Gastroesophageal sphincter (tissue), 4 donors: ENCODE data around the gene PEX19. TPM values are rescaled to one million over a fixed set of nuclear protein-coding genes. Genes with fewer than 3 reads are reported as not detected.

ENCODE experiments used
- ATAC-seq: fragments of 150-250 bp; one replicate; pipeline ENCODE4 v1.9.1; 2016; ENCODE audit warnings: mild to moderate bottlenecking, moderate library complexity
- H3K27ac ChIP-seq, 4 donors: fragments of 200-600 bp; sonication (generic) in 3 of 4; 1 replicate in 3 of 4; 2 replicates in 1 of 4; pipeline ENCODE4 v1.5.1; 2016 to 2019
- H3K27me3 ChIP-seq: fragments of 200-600 bp; sonication (generic); one replicate; pipeline ENCODE4 v1.5.1; 2019
- H3K36me3 ChIP-seq, 2 donors: fragments of 200-600 bp; sonication (generic); one replicate each; pipeline ENCODE4 v1.5.1; 2019; ENCODE audit warnings: control low read depth in 1 of 2
- H3K4me1 ChIP-seq, 3 donors: fragments of 200-600 bp; sonication (generic); 1 replicate in 2 of 3; 2 replicates in 1 of 3; pipeline ENCODE4 v1.5.1; 2016 to 2019; ENCODE audit warnings: control low read depth in 2 of 3
- H3K4me3 ChIP-seq, 2 donors: fragments of 200-600 bp; sonication (generic); one replicate each; pipeline ENCODE4 v1.5.1; 2019; ENCODE audit warnings: mild to moderate bottlenecking in 1 of 2, moderate library complexity in 1 of 2
- H3K9me3 ChIP-seq, 3 donors: fragments of 200-600 bp; sonication (generic); one replicate each; pipeline ENCODE4 v1.5.1; 2017 to 2019; ENCODE audit warnings: control low read depth in 2 of 3
- CTCF ChIP-seq, 4 experiments: fragments of 200-600 bp in 2 of 4; fragments of 450-650 bp in 2 of 4; sonication (generic) in 1 of 4; IDR thresholded peaks; one replicate each; pipeline ENCODE4 v1.5.1; 2017 to 2019; ENCODE audit warnings: antibody characterized with exemption in 4 of 4, mild to moderate bottlenecking in 2 of 4, moderate library complexity in 2 of 4
- EP300 ChIP-seq: sonication (generic); formaldehyde crosslinking; IDR thresholded peaks from one replicate; pipeline ENCODE4 v1.6.1; 2017; ENCODE audit warnings: antibody characterized with exemption, mild to moderate bottlenecking
- POLR2A ChIP-seq, 2 donors: fragments of 450-650 bp; IDR thresholded peaks; one replicate each; pipeline ENCODE4 v1.6.1; 2017; ENCODE audit warnings: antibody characterized with exemption in 2 of 2, mild to moderate bottlenecking in 2 of 2, moderate library complexity in 1 of 2
- POLR2AphosphoS5 ChIP-seq: sonication (generic); formaldehyde crosslinking; IDR thresholded peaks from one replicate; pipeline ENCODE4 v1.6.1; 2017; ENCODE audit warnings: antibody characterized with exemption
- WGBS, 2 donors: methylation state at CpG; one replicate each; pipeline ENCODE4 v1.1.5; 2018; ENCODE audit warnings: low coverage in 1 of 2; 5-methylcytosine and 5-hydroxymethylcytosine counted together
- total RNA-seq, 4 donors: library from RNA; depleted of rRNA; stranded (reverse); fragments of >200 nt; gene quantifications; one replicate each; pipeline ENCODE4 v1.1.0, GENCODE V29; 2016

Gene PEX19
- total RNA-seq, 4 donors from 2014 or later, result 50.0 to 96.8 (median 61.1) TPM

- Histone ChIP-seq H3K27ac (no peak overlapping the region), H3K4me1 (no peaks in the 10 kb centered on the region), H3K4me3 (no peak overlapping the region), H3K36me3 (peaks cover 4 to 93% of the 10 kb centered on the region in 2 donors), H3K27me3 (no peaks in the 10 kb centered on the region), H3K9me3 (no peaks in the 10 kb centered on the region)
- ATAC-seq, result no peak
- WGBS, 2 donors, result 89 to 97% methylated on average over 4 of the region's 4 CpGs
- TF ChIP-seq POLR2A (IDR thresholded peaks at IDR 0.05) (no peak), EP300 (no peak), CTCF (IDR thresholded peaks at IDR 0.05) (no peak), POLR2AphosphoS5 (no peak)
Observed at GRCh38 chr1:160325252-160325651, 40.3 kb upstream of the PEX19 start.

DNA sequence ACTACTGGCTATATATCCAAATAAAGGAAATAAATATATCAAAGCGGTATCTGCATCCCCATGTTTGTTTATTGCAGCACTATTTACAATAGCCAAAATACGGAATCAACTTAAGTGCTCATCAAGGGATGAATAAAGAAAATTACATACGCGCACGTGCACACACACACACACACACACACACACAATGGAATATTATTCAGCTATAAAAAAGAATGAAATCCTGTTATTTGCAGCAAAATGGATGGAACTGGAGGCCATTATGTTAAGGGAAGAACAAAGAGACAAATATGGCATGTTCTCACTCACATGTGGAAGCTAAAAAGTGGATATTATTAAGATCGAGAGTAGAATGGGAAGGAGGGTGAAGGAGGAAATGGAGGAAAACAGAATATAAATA is 37.9 kb upstream of the PEX19 start:
- no peak overlapping the region for H3K27ac ChIP-seq
- TF ChIP-seq CTCF (IDR thresholded peaks at IDR 0.05), result no peak
- TF ChIP-seq POLR2AphosphoS5, result no peak
- TF ChIP-seq POLR2A (IDR thresholded peaks at IDR 0.05), result no peak
- TF ChIP-seq EP300, result no peak
- ATAC-seq, result no peak
- no peaks in the 10 kb centered on the region for H3K9me3 ChIP-seq
- WGBS, 2 donors, result 94 to 99% methylated on average over 4 to 6 of the region's 6 CpGs
- H3K27me3 ChIP-seq, result no peaks in the 10 kb centered on the region
- H3K4me3 ChIP-seq, result no peak overlapping the region
- no peaks in the 10 kb centered on the region for H3K4me1 ChIP-seq
- peaks cover 4 to 90% of the 10 kb centered on the region in 2 donors for H3K36me3 ChIP-seq

DNA sequence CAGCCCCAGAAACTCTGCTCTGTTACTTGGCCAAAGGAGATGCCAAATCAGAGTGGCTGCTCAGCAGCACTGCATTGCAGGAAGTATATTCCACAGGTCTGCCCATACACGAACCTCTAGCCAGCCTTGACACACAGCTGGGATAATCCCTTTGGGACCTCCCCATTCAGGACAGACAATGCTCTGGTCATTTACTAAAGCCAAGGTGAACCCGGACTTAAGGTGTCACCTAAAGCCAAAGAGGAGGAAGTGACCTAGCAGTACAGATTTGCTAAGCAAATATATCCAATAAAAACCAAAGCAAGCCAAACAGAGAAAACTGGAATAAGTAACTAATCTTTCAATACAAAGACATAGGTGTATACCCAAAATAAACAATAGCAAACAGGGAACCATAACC is 30.4 kb upstream of the PEX19 start:
- peaks cover 11 to 97% of the 10 kb centered on the region in 2 donors for H3K36me3 ChIP-seq

GRCh38 chr1:160309571-160309970 is 24.6 kb upstream of the PEX19 start:
- no peak for ATAC-seq
- Histone ChIP-seq H3K4me1 (no peaks in the 10 kb centered on the region), H3K4me3 (no peak overlapping the region), H3K27ac (no peak overlapping the region), H3K36me3 (peaks cover 18 to 100% of the 10 kb centered on the region in 2 donors), H3K27me3 (no peaks in the 10 kb centered on the region), H3K9me3 (no peaks in the 10 kb centered on the region)
- TF ChIP-seq POLR2A (IDR thresholded peaks at IDR 0.05) (no peak), POLR2AphosphoS5 (no peak), CTCF (IDR thresholded peaks at IDR 0.05) (no peak), EP300 (no peak)
- 40 to 56% methylated on average over 1 of the region's 1 CpG for WGBS, 2 donors

More for the DNA sequence above, 30.4 kb upstream of the PEX19 start:
- peaks cover 0 to 5% (median 0%) of the 10 kb centered on the region in 3 donors for H3K4me1 ChIP-seq
- no peak overlapping the region for H3K4me3 ChIP-seq
- no peak for ATAC-seq
- 73 to 80% methylated on average over 2 of the region's 2 CpGs for WGBS, 2 donors
- TF ChIP-seq EP300 (no peak), POLR2AphosphoS5 (no peak), CTCF (IDR thresholded peaks at IDR 0.05) (no peak), POLR2A (IDR thresholded peaks at IDR 0.05) (no peak)
- H3K27ac ChIP-seq, result no peak overlapping the region
- H3K27me3 ChIP-seq, result no peaks in the 10 kb centered on the region
- no peaks in the 10 kb centered on the region for H3K9me3 ChIP-seq

- TF ChIP-seq EP300 (no peak), POLR2A (IDR thresholded peaks at IDR 0.05) (no peak), CTCF (IDR thresholded peaks at IDR 0.05) (no peak), POLR2AphosphoS5 (no peak)
- H3K9me3 ChIP-seq, result no peaks in the 10 kb centered on the region
- H3K36me3 ChIP-seq, result peaks cover 18 to 100% of the 10 kb centered on the region in 2 donors
Observed at GRCh38 chr1:160309185-160309557, 24.2 kb upstream of the PEX19 start.

More at GRCh38 chr1:160309185-160309557, 24.2 kb upstream of the PEX19 start:
- ATAC-seq, result no peak
- Histone ChIP-seq H3K4me3 (no peak overlapping the region), H3K27me3 (no peaks in the 10 kb centered on the region), H3K4me1 (no peaks in the 10 kb centered on the region), H3K27ac (no peak overlapping the region)
